Lung (tissue), 12 donors: Measurements from ENCODE around the gene NELFE. TPM values are rescaled to one million over a fixed set of nuclear protein-coding genes. Genes with fewer than 3 reads are reported as not detected.

Experiments used
- ATAC-seq: fragments of 200-7000 bp; cut with Tn5 transposase; one replicate; pipeline ENCODE4 v1.9.1; 2020; ENCODE audit warnings: moderate number of reproducible peaks; ENCODE audit not compliant: insufficient read depth, low FRiP score
- DNase-seq, 3 donors: peaks; one replicate each; pipeline ENCODE4 v3.0.0-alpha.2; 2013 to 2017
- H3K27ac ChIP-seq, 2 donors: one replicate each; pipeline ENCODE4 v1.5.1; 2013; ENCODE audit warnings: mild to moderate bottlenecking in 2 of 2, moderate library complexity in 2 of 2, control low read depth in 1 of 2, inconsistent platforms in 1 of 2, low read depth in 1 of 2, low read length in 1 of 2
- H3K27me3 ChIP-seq, 3 donors: one replicate each; pipeline ENCODE4 v1.5.1; 2013; ENCODE audit warnings: low read length in 2 of 3; ENCODE audit not compliant: control insufficient read depth in 3 of 3, insufficient read depth in 3 of 3
- H3K36me3 ChIP-seq, 4 donors: one replicate each; pipeline ENCODE4 v1.5.1; 2013; ENCODE audit warnings: low read length in 4 of 4, mild to moderate bottlenecking in 1 of 4, moderate library complexity in 1 of 4; ENCODE audit not compliant: control insufficient read depth in 4 of 4, insufficient read depth in 4 of 4
- H3K4me1 ChIP-seq, 5 donors: one replicate each; pipeline ENCODE4 v1.5.1; 2013; ENCODE audit warnings: low read length in 5 of 5, mild to moderate bottlenecking in 2 of 5, moderate library complexity in 1 of 5; ENCODE audit not compliant: control insufficient read depth in 5 of 5, insufficient read depth in 5 of 5
- H3K4me3 ChIP-seq: one replicate; pipeline ENCODE4 v1.5.1; 2013; ENCODE audit warnings: mild to moderate bottlenecking, control low read depth, moderate library complexity
- H3K9ac ChIP-seq, 2 donors: one replicate each; pipeline ENCODE4 v1.5.1; 2013; ENCODE audit warnings: low read length in 2 of 2, control low read depth in 1 of 2; ENCODE audit not compliant: insufficient read depth in 1 of 2
- H3K9me3 ChIP-seq, 4 donors: one replicate each; pipeline ENCODE4 v1.5.1; 2013; ENCODE audit warnings: low read length in 3 of 4, mild to moderate bottlenecking in 1 of 4, moderate library complexity in 1 of 4; ENCODE audit not compliant: control insufficient read depth in 4 of 4, insufficient read depth in 3 of 4
- CTCF ChIP-seq: IDR thresholded peaks from 2 replicates; pipeline ENCODE4 v1.5.1; 2012; ENCODE audit warnings: mild to moderate bottlenecking; ENCODE audit errors: control extremely low read depth, extremely low read depth
- WGBS, 2 donors: extraction: QIAGEN DNeasy Blood & Tissue Kit; methylation state at CpG; one replicate each; pipeline ENCODE4 v1.1.7; 2013; 5-methylcytosine and 5-hydroxymethylcytosine counted together
- polyA plus RNA-seq, 2 donors: library from polyadenylated mRNA; stranded (reverse); fragments of 200-250 nt; gene quantifications; one replicate each; pipeline ENCODE4 v1.2.1, GENCODE V29; 2013
- total RNA-seq, 2 donors: library from RNA; depleted of rRNA in 1 of 2; stranded (reverse); fragments of >200 nt in 1 of 2; gene quantifications; one replicate each; pipeline ENCODE4 v1.2.1, GENCODE V29; 2014 to 2021
- donor health status: control.
- donor health status: control.
- donor health status: Bipolar disorder and iron deficiency.
- donor health status: healthy.
- donor health status: DM: yes; HTN: yes; CAD: no.

Gene NELFE
- total and polyA plus RNA-seq, 4 donors = 53.1 to 69.0 (median 58.7) TPM

- Histone ChIP-seq H3K36me3 (peaks cover 15 to 75% (median 25%) of the 10 kb centered on the region in 4 donors), H3K9me3 (no peaks in the 10 kb centered on the region), H3K27me3 (no peaks in the 10 kb centered on the region), H3K27ac (no peak overlapping the region), H3K9ac (no peak overlapping the region), H3K4me1 (peaks cover 0 to 12% (median 5%) of the 10 kb centered on the region in 5 donors), H3K4me3 (no peak overlapping the region)
- no peak for DNase-seq
- no peak for TF ChIP-seq CTCF
- ATAC-seq = no peak
- 94 to 98% methylated on average over 7 of the region's 7 CpGs for WGBS, 2 donors
These were observed 7.7 kb upstream of the NELFE start for GRCh38 chr6:31966506-31966905.

GRCh38 chr6:31965700-31966099 lies 6.9 kb upstream of the NELFE start:
- Histone ChIP-seq H3K27ac (no peak overlapping the region), H3K27me3 (no peaks in the 10 kb centered on the region), H3K36me3 (peaks cover 15 to 83% (median 28%) of the 10 kb centered on the region in 4 donors), H3K4me3 (no peak overlapping the region), H3K9ac (no peak overlapping the region), H3K9me3 (no peaks in the 10 kb centered on the region), H3K4me1 (peaks cover 0 to 3% (median 0%) of the 10 kb centered on the region in 5 donors)
- no peak for TF ChIP-seq CTCF
- no peak for ATAC-seq
- 91 to 95% methylated on average over 13 of the region's 13 CpGs for WGBS, 2 donors
- DNase-seq = no peak

- no peak for DNase-seq
- no peaks in the 10 kb centered on the region for H3K27me3 ChIP-seq
- H3K36me3 ChIP-seq = peaks cover 15 to 68% (median 24%) of the 10 kb centered on the region in 4 donors
- H3K4me1 ChIP-seq = peaks cover 0 to 7% (median 3%) of the 10 kb centered on the region in 5 donors
- no peak for ATAC-seq
- no peak for TF ChIP-seq CTCF
- H3K27ac ChIP-seq = no peak overlapping the region
- H3K4me3 ChIP-seq = no peak overlapping the region
- whole genome bisulfite sequencing, 2 donors = 96 to 97% methylated on average over 19 of the region's 19 CpGs
- H3K9ac ChIP-seq = no peak overlapping the region
- H3K9me3 ChIP-seq = no peaks in the 10 kb centered on the region
These were observed 5.2 kb upstream of the NELFE start for GRCh38 chr6:31963921-31964320.

GRCh38 chr6:31961616-31962015 lies 2.8 kb upstream of the NELFE start:
- no peak for ATAC-seq
- 96 to 97% methylated on average over 12 of the region's 12 CpGs for WGBS, 2 donors

More at GRCh38 chr6:31961616-31962015, 2.8 kb upstream of the NELFE start:
- no peak for TF ChIP-seq CTCF
- Histone ChIP-seq H3K36me3 (peaks cover 12 to 49% (median 22%) of the 10 kb centered on the region in 4 donors), H3K9me3 (no peaks in the 10 kb centered on the region), H3K4me1 (peaks cover 4 to 19% (median 9%) of the 10 kb centered on the region in 5 donors), H3K4me3 (no peak overlapping the region), H3K9ac (no peak overlapping the region), H3K27me3 (no peaks in the 10 kb centered on the region), H3K27ac (no peak overlapping the region)
- no peak for DNase-seq
